ENCODE results near the gene NUDT21. TPM values are rescaled to one million over a fixed set of nuclear protein-coding genes. Genes with fewer than 3 reads are reported as not detected.
A peak's percentile ranks its signal among the peaks of the same experiment; 100 is the strongest.
"Not testable (repeated sequence)": the region's sequence is repeated elsewhere in the genome, so short reads cannot be mapped to it uniquely, and the experiment has no call there.

The NUDT21 gene
- total RNA-seq, 1 donor from 2014 or later, result 126 TPM

DNA sequence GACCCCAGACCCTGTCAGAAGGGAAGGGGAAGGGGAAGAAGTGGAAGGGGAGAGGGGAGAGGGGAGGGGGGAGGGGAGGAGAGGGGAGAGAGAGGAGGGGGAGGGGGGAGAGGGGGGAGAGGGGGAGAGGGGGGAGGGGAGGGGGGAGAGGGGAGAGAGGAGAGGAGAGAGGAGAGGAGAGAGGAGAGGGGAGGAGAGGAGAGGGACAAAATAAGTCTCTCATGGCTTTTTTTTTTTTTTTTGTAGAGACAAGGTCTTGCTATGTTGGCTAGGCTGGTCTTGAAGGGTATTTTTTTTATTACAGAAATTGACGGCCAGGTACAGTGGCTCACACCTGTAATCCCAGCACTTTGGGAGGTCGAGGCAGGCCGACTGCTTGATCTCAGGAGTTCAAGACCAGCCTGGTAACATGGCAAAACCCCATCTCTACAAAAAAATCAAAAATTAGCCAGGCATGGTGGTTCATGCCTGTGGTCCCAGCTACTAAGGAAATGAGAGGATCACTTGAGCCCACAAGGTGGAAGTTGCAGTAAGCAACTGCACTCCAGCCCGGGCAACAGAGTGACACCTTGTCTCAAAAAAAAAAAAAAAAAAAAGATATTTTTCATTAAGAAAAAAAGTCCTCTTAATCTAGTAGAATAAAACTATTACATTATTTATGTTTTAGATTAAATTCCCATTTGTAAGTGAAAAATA, 45.0 kb downstream of the NUDT21 start:
- no peak overlapping the region for H3K4me3 Mint-ChIP-seq (ENCODE audit: unreplicated experiment)
- no peaks in the 10 kb centered on the region for H3K9me3 Mint-ChIP-seq (ENCODE audit: unreplicated experiment)
- DNase-seq (ENCODE audit: low spot score), result no peak
- TF ChIP-seq, protein P1, sequence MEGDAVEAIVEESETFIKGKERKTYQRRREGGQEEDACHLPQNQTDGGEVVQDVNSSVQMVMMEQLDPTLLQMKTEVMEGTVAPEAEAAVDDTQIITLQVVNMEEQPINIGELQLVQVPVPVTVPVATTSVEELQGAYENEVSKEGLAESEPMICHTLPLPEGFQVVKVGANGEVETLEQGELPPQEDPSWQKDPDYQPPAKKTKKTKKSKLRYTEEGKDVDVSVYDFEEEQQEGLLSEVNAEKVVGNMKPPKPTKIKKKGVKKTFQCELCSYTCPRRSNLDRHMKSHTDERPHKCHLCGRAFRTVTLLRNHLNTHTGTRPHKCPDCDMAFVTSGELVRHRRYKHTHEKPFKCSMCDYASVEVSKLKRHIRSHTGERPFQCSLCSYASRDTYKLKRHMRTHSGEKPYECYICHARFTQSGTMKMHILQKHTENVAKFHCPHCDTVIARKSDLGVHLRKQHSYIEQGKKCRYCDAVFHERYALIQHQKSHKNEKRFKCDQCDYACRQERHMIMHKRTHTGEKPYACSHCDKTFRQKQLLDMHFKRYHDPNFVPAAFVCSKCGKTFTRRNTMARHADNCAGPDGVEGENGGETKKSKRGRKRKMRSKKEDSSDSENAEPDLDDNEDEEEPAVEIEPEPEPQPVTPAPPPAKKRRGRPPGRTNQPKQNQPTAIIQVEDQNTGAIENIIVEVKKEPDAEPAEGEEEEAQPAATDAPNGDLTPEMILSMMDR (IDR thresholded peaks at IDR 0.05; ENCODE audit: unreplicated experiment), result no peak
- H3K27ac Mint-ChIP-seq (ENCODE audit: unreplicated experiment), result no peak overlapping the region
- H3K27me3 Mint-ChIP-seq (ENCODE audit: unreplicated experiment), result no peaks in the 10 kb centered on the region
- H3K36me3 Mint-ChIP-seq (ENCODE audit: low read depth, unreplicated experiment), result peaks cover 33% of the 10 kb centered on the region
- no peaks in the 10 kb centered on the region for H3K4me1 Mint-ChIP-seq (ENCODE audit: unreplicated experiment)

DNA sequence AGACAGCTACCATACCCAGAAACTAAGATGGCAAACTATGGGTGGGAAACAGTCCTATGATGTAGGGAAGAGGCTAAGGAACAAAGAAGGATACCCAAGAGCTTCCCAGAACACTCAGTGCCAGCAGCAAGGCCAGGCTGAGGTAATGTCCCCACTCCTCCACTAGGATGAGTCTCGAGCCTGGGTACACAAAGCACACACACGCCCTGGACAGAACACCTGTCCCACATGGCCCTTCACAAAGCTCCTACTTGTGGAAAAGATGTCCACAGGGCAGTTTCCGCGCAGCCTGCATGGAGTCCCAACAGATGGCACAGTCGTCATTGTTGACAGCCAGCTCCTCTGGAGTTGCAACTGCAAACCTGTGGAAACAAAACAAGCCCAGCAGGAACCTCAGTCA, 49.6 kb downstream of the NUDT21 start:
- H3K4me1 Mint-ChIP-seq (ENCODE audit: unreplicated experiment), result no peaks in the 10 kb centered on the region
- H3K4me3 Mint-ChIP-seq (ENCODE audit: unreplicated experiment), result no peak overlapping the region
- peaks cover 38% of the 10 kb centered on the region for H3K36me3 Mint-ChIP-seq (ENCODE audit: low read depth, unreplicated experiment)
- H3K27me3 Mint-ChIP-seq (ENCODE audit: unreplicated experiment), result peaks cover 1% of the 10 kb centered on the region
- no peak overlapping the region for H3K27ac Mint-ChIP-seq (ENCODE audit: unreplicated experiment)
- peak; percentile 31 for DNase-seq (ENCODE audit: low spot score)
- TF ChIP-seq, protein P1 (IDR thresholded peaks at IDR 0.05; ENCODE audit: unreplicated experiment), result peak; percentile 13
- no peaks in the 10 kb centered on the region for H3K9me3 Mint-ChIP-seq (ENCODE audit: unreplicated experiment)

DNA sequence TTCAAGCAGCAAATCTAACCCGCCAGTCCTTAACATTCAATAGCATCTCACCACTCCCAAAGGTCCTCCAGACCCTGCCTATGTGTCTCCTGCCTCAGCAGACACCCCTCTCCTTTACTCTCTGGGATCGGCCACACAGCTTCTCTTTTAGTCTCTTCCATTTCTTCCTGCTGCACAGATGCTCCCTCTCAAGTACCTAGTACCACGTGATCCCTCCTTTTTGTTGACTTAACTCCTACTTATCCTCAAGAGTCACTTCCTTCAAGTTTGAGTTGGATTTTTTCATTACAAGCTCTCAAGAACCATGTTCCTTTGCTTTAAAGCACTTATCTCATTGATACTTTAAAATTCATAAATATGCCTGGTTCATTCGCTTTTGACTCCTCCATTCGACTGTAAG, 50.7 kb downstream of the NUDT21 start:
- TF ChIP-seq, protein P1 (IDR thresholded peaks at IDR 0.05; ENCODE audit: unreplicated experiment), result no peak
- peaks cover 43% of the 10 kb centered on the region for H3K36me3 Mint-ChIP-seq (ENCODE audit: low read depth, unreplicated experiment)
- H3K27me3 Mint-ChIP-seq (ENCODE audit: unreplicated experiment), result peaks cover 1% of the 10 kb centered on the region
- no peak overlapping the region for H3K27ac Mint-ChIP-seq (ENCODE audit: unreplicated experiment)
- no peaks in the 10 kb centered on the region for H3K4me1 Mint-ChIP-seq (ENCODE audit: unreplicated experiment)
- H3K4me3 Mint-ChIP-seq (ENCODE audit: unreplicated experiment), result no peak overlapping the region
- no peak for DNase-seq (ENCODE audit: low spot score)
- no peaks in the 10 kb centered on the region for H3K9me3 Mint-ChIP-seq (ENCODE audit: unreplicated experiment)

- Mint-ChIP-seq H3K27ac (ENCODE audit: unreplicated experiment) (no peak overlapping the region), H3K4me1 (ENCODE audit: unreplicated experiment) (no peaks in the 10 kb centered on the region), H3K27me3 (ENCODE audit: unreplicated experiment) (peaks cover 1% of the 10 kb centered on the region), H3K9me3 (ENCODE audit: unreplicated experiment) (no peaks in the 10 kb centered on the region), H3K36me3 (ENCODE audit: low read depth, unreplicated experiment) (peaks cover 37% of the 10 kb centered on the region), H3K4me3 (ENCODE audit: unreplicated experiment) (no peak overlapping the region)
- DNase-seq (ENCODE audit: low spot score), result no peak
- TF ChIP-seq, protein P1 (IDR thresholded peaks at IDR 0.05; ENCODE audit: unreplicated experiment), result no peak
These were observed 51.6 kb downstream of the NUDT21 start for GRCh38 chr16:56399486-56399885.

GRCh38 chr16:56399047-56399446, 52.1 kb downstream of the NUDT21 start:
- Mint-ChIP-seq H3K9me3 (ENCODE audit: unreplicated experiment) (no peaks in the 10 kb centered on the region), H3K4me1 (ENCODE audit: unreplicated experiment) (no peaks in the 10 kb centered on the region), H3K27me3 (ENCODE audit: unreplicated experiment) (peaks cover 1% of the 10 kb centered on the region), H3K4me3 (ENCODE audit: unreplicated experiment) (no peak overlapping the region), H3K27ac (ENCODE audit: unreplicated experiment) (no peak overlapping the region), H3K36me3 (ENCODE audit: low read depth, unreplicated experiment) (peaks cover 38% of the 10 kb centered on the region)
- TF ChIP-seq, protein P1 (IDR thresholded peaks at IDR 0.05; ENCODE audit: unreplicated experiment), result no peak
- DNase-seq (ENCODE audit: low spot score), result no peak

- not testable (repeated sequence) for H3K4me1 Mint-ChIP-seq (ENCODE audit: unreplicated experiment); H3K9me3 Mint-ChIP-seq (ENCODE audit: unreplicated experiment); H3K27me3 Mint-ChIP-seq (ENCODE audit: unreplicated experiment); H3K27ac Mint-ChIP-seq (ENCODE audit: unreplicated experiment); DNase-seq (ENCODE audit: low spot score); H3K4me3 Mint-ChIP-seq (ENCODE audit: unreplicated experiment)
- peaks cover 49% of the 10 kb centered on the region for H3K36me3 Mint-ChIP-seq (ENCODE audit: low read depth, unreplicated experiment)
These were observed 54.4 kb downstream of the NUDT21 start for GRCh38 chr16:56396724-56397123.
